ENCODE results near the gene RNF213. TPM values are rescaled to one million over a fixed set of nuclear protein-coding genes. Genes with fewer than 3 reads are reported as not detected.

The RNF213 gene
- total RNA-seq, 1 donor from 2014 or later = 120 TPM

GRCh38 chr17:80353718-80354275, 93.1 kb downstream of the RNF213 start:
- Mint-ChIP-seq H3K27ac (ENCODE audit: unreplicated experiment) (no peak overlapping the region), H3K4me3 (ENCODE audit: unreplicated experiment) (no peak overlapping the region), H3K9me3 (ENCODE audit: unreplicated experiment) (no peaks in the 10 kb centered on the region), H3K36me3 (ENCODE audit: low read depth, unreplicated experiment) (peaks cover 33% of the 10 kb centered on the region), H3K4me1 (ENCODE audit: low read depth, unreplicated experiment) (peaks cover 4% of the 10 kb centered on the region), H3K27me3 (ENCODE audit: low read depth, unreplicated experiment) (no peaks in the 10 kb centered on the region)
- no peaks in the 10 kb centered on the region for H3K9me3 ChIP-seq (ENCODE audit: insufficient read depth, low read depth, low read length)
- H3K4me1 ChIP-seq (ENCODE audit: insufficient read depth, low read length) = no peaks in the 10 kb centered on the region
- H3K27me3 ChIP-seq (ENCODE audit: insufficient read depth, low read length) = no peaks in the 10 kb centered on the region
- DNase-seq (ENCODE audit: low read depth) (no peak), FAIRE-seq (no peak)
- peaks cover 13% of the 10 kb centered on the region for H3K36me3 ChIP-seq (ENCODE audit: insufficient read depth, low read length)
- H3K9ac ChIP-seq (ENCODE audit: low read length) = no peak overlapping the region
- H4K20me1 ChIP-seq (ENCODE audit: insufficient read depth, low read length) = peaks cover 4% of the 10 kb centered on the region
- no peaks in the 10 kb centered on the region for H3K79me2 ChIP-seq (ENCODE audit: insufficient read depth, low read length)
- TF ChIP-seq EZH2 (IDR thresholded peaks at IDR 0.05; ENCODE audit: insufficient read depth, low read length) = no peak
- no peak for TF ChIP-seq CTCF (IDR thresholded peaks at IDR 0.05; ENCODE audit: insufficient read depth, low read depth, low read length)
- no peak overlapping the region for H3K4me2 ChIP-seq (ENCODE audit: low read length)
- no peak overlapping the region for H3K27ac ChIP-seq (ENCODE audit: low read depth, low read length)
- H2AFZ ChIP-seq (ENCODE audit: low read depth, low read length) = no peak overlapping the region
- no peak overlapping the region for H3K4me3 ChIP-seq (ENCODE audit: insufficient read depth, low read depth, low read length)

GRCh38 chr17:80354336-80354735, 93.7 kb downstream of the RNF213 start:
- Mint-ChIP-seq H3K4me1 (ENCODE audit: low read depth, unreplicated experiment) (no peaks in the 10 kb centered on the region), H3K4me3 (ENCODE audit: unreplicated experiment) (no peak overlapping the region), H3K27me3 (ENCODE audit: low read depth, unreplicated experiment) (no peaks in the 10 kb centered on the region), H3K36me3 (ENCODE audit: low read depth, unreplicated experiment) (peaks cover 36% of the 10 kb centered on the region), H3K9me3 (ENCODE audit: unreplicated experiment) (no peaks in the 10 kb centered on the region), H3K27ac (ENCODE audit: unreplicated experiment) (no peak overlapping the region)
- Histone ChIP-seq H3K4me2 (ENCODE audit: low read length) (no peak overlapping the region), H3K79me2 (ENCODE audit: insufficient read depth, low read length) (no peaks in the 10 kb centered on the region), H2AFZ (ENCODE audit: low read depth, low read length) (no peak overlapping the region), H3K9me3 (ENCODE audit: insufficient read depth, low read depth, low read length) (no peaks in the 10 kb centered on the region), H3K36me3 (ENCODE audit: insufficient read depth, low read length) (peaks cover 13% of the 10 kb centered on the region), H3K27ac (ENCODE audit: low read depth, low read length) (no peak overlapping the region), H3K4me3 (ENCODE audit: insufficient read depth, low read depth, low read length) (no peak overlapping the region), H3K4me1 (ENCODE audit: insufficient read depth, low read length) (no peaks in the 10 kb centered on the region), H3K9ac (ENCODE audit: low read length) (no peak overlapping the region), H4K20me1 (ENCODE audit: insufficient read depth, low read length) (no peaks in the 10 kb centered on the region), H3K27me3 (ENCODE audit: insufficient read depth, low read length) (no peaks in the 10 kb centered on the region)
- no peak for FAIRE-seq
- no peak for DNase-seq (ENCODE audit: low read depth)
- TF ChIP-seq EZH2 (IDR thresholded peaks at IDR 0.05; ENCODE audit: insufficient read depth, low read length) (no peak), CTCF (IDR thresholded peaks at IDR 0.05; ENCODE audit: insufficient read depth, low read depth, low read length) (no peak)

- H3K4me2 ChIP-seq (ENCODE audit: low read length) = no peak overlapping the region
- Mint-ChIP-seq H3K27me3 (ENCODE audit: low read depth, unreplicated experiment) (no peaks in the 10 kb centered on the region), H3K4me1 (ENCODE audit: low read depth, unreplicated experiment) (no peaks in the 10 kb centered on the region), H3K27ac (ENCODE audit: unreplicated experiment) (no peak overlapping the region), H3K9me3 (ENCODE audit: unreplicated experiment) (no peaks in the 10 kb centered on the region), H3K4me3 (ENCODE audit: unreplicated experiment) (no peak overlapping the region), H3K36me3 (ENCODE audit: low read depth, unreplicated experiment) (peaks cover 43% of the 10 kb centered on the region)
- no peaks in the 10 kb centered on the region for H4K20me1 ChIP-seq (ENCODE audit: insufficient read depth, low read length)
- H3K9me3 ChIP-seq (ENCODE audit: insufficient read depth, low read depth, low read length) = no peaks in the 10 kb centered on the region
- peaks cover 25% of the 10 kb centered on the region for H3K36me3 ChIP-seq (ENCODE audit: insufficient read depth, low read length)
- DNase-seq (ENCODE audit: low read depth) (no peak), FAIRE-seq (no peak)
- no peaks in the 10 kb centered on the region for H3K79me2 ChIP-seq (ENCODE audit: insufficient read depth, low read length)
- no peak overlapping the region for H3K4me3 ChIP-seq (ENCODE audit: insufficient read depth, low read depth, low read length)
- H3K27me3 ChIP-seq (ENCODE audit: insufficient read depth, low read length) = no peaks in the 10 kb centered on the region
- no peak overlapping the region for H3K27ac ChIP-seq (ENCODE audit: low read depth, low read length)
- H3K9ac ChIP-seq (ENCODE audit: low read length) = no peak overlapping the region
- no peak overlapping the region for H2AFZ ChIP-seq (ENCODE audit: low read depth, low read length)
- TF ChIP-seq CTCF (IDR thresholded peaks at IDR 0.05; ENCODE audit: insufficient read depth, low read depth, low read length) (no peak), EZH2 (IDR thresholded peaks at IDR 0.05; ENCODE audit: insufficient read depth, low read length) (no peak)
- no peaks in the 10 kb centered on the region for H3K4me1 ChIP-seq (ENCODE audit: insufficient read depth, low read length)
These were observed 95.7 kb downstream of the RNF213 start for GRCh38 chr17:80356231-80356856.
